Fibroblast of lung (primary cell): ENCODE data around the gene ATP9B. TPM values are rescaled to one million over a fixed set of nuclear protein-coding genes. Genes with fewer than 3 reads are reported as not detected.
A peak's percentile ranks its signal among the peaks of the same experiment; 100 is the strongest.

Experiments
- DNase-seq, 2 donors: peaks; one replicate each; pipeline versions ENCODE4 v3.0.0 to v3.0.0-alpha.2; 2010; ENCODE audit warnings: low read depth in 2 of 2
- H2AFZ ChIP-seq: 2 replicates; pipeline ENCODE4 v1.5.1; 2012; ENCODE audit warnings: low read length, control low read depth, inconsistent platforms
- H3K27ac ChIP-seq: 2 replicates; pipeline ENCODE4 v1.5.1; 2011; ENCODE audit warnings: low read length, control low read depth; ENCODE audit not compliant: insufficient read depth
- H3K27me3 ChIP-seq: 2 replicates; pipeline ENCODE4 v1.5.1; 2011; ENCODE audit warnings: mild to moderate bottlenecking, low read length; ENCODE audit not compliant: control insufficient read depth, insufficient read depth
- H3K36me3 ChIP-seq: 2 replicates; pipeline ENCODE4 v1.5.1; 2011; ENCODE audit warnings: low read length; ENCODE audit not compliant: control insufficient read depth, insufficient read depth
- H3K4me1 ChIP-seq: 2 replicates; pipeline ENCODE4 v1.5.1; 2011; ENCODE audit warnings: low read length; ENCODE audit not compliant: control insufficient read depth, insufficient read depth; ENCODE audit errors: extremely low read depth
- H3K4me2 ChIP-seq: 2 replicates; pipeline ENCODE4 v1.5.1; 2011; ENCODE audit warnings: low read length, control low read depth; ENCODE audit not compliant: insufficient read depth; ENCODE audit errors: extremely low read depth
- H3K4me3 ChIP-seq, 4 experiments: fragments of 200-600 bp in 1 of 4; sonication (generic) in 1 of 4; replicated peaks in 1 of 4; 2 replicates each; pipeline ENCODE4 v1.5.1; 2011 to 2016; ENCODE audit warnings: low read length in 4 of 4, low read depth in 3 of 4, mild to moderate bottlenecking in 3 of 4, control low read depth in 2 of 4, inconsistent platforms in 1 of 4, mixed read lengths in 1 of 4; ENCODE audit not compliant: insufficient read depth in 1 of 4; ENCODE audit errors: control extremely low read depth in 1 of 4
- H3K79me2 ChIP-seq: 2 replicates; pipeline ENCODE4 v1.5.1; 2012; ENCODE audit warnings: mild to moderate bottlenecking, low read length, inconsistent platforms; ENCODE audit not compliant: control insufficient read depth, insufficient read depth
- H3K9ac ChIP-seq: 2 replicates; pipeline ENCODE4 v1.5.1; 2011; ENCODE audit warnings: mild to moderate bottlenecking, low read length, control low read depth; ENCODE audit not compliant: insufficient read depth
- H3K9me3 ChIP-seq: 2 replicates; pipeline ENCODE4 v1.5.1; 2012; ENCODE audit warnings: low read depth, low read length; ENCODE audit not compliant: control insufficient read depth, insufficient read depth
- H4K20me1 ChIP-seq: 2 replicates; pipeline ENCODE4 v1.5.1; 2011; ENCODE audit warnings: low read length; ENCODE audit not compliant: control insufficient read depth, insufficient read depth; ENCODE audit errors: extremely low read depth
- EZH2 ChIP-seq: IDR thresholded peaks from 2 replicates; pipeline ENCODE4 v1.5.1; 2012; ENCODE audit warnings: low read length, control low read depth, mild to moderate bottlenecking; ENCODE audit errors: missing control alignments
- polyA plus RNA-seq, 2 donors: library from polyadenylated mRNA; depleted of rRNA in 1 of 2; stranded (reverse) in 1 of 2; unstranded in 1 of 2; fragments of >200 nt; gene quantifications; 2 replicates each; pipeline ENCODE4 v1.2.1, GENCODE V29; 2011 to 2012; ENCODE audit warnings: missing spikeins in 1 of 2
- total RNA-seq: library from RNA; depleted of rRNA; stranded (reverse); fragments of >200 nt; gene quantifications from 2 replicates; pipeline ENCODE4 v1.2.1, GENCODE V29; 2014
- TF ChIP-seq, protein P1 (sequence below), 2 donors: IDR thresholded peaks in 1 of 2; conservative IDR thresholded peaks in 1 of 2; 1 replicate in 1 of 2; 2 replicates in 1 of 2; pipeline ENCODE4 v1.5.1; 2011 to 2012; ENCODE audit warnings: low read length in 2 of 2, control low read depth in 1 of 2, inconsistent platforms in 1 of 2, low read depth in 1 of 2, mild to moderate bottlenecking in 1 of 2

The ATP9B gene
- total and polyA plus RNA-seq, 2 donors (not counting 1 experiment from before 2014, with no cell fraction given), result 11.2 to 27.7 TPM

DNA sequence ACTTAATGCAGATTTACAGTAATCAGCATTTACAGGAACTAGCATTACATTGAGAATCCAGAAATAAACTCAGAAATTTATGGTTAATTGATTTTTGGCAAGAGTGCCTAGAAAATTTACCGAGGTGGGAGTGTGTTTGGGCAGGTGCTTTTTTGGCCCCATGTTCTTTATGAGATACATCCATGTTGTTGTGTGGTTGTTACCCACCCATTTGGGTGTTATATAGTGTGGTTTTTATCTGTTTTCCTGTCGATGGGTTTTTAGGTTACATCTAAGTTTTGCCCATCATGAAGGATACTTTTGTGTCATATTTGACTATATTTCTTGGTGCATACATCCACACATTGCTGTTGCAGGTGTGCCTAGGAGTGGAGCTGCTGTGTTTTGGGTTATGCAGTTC lies 82.0 kb downstream of the ATP9B start:
- no peak overlapping the region for H3K27ac ChIP-seq
- H3K9me3 ChIP-seq, result no peaks in the 10 kb centered on the region
- no peak overlapping the region for H3K9ac ChIP-seq
- no peaks in the 10 kb centered on the region for H3K36me3 ChIP-seq
- no peak overlapping the region for H2AFZ ChIP-seq
- H3K27me3 ChIP-seq, result no peaks in the 10 kb centered on the region
- no peaks in the 10 kb centered on the region for H3K4me1 ChIP-seq
- no peak for DNase-seq
- H4K20me1 ChIP-seq, result no peaks in the 10 kb centered on the region
- no peak for TF ChIP-seq EZH2
- TF ChIP-seq, protein P1, sequence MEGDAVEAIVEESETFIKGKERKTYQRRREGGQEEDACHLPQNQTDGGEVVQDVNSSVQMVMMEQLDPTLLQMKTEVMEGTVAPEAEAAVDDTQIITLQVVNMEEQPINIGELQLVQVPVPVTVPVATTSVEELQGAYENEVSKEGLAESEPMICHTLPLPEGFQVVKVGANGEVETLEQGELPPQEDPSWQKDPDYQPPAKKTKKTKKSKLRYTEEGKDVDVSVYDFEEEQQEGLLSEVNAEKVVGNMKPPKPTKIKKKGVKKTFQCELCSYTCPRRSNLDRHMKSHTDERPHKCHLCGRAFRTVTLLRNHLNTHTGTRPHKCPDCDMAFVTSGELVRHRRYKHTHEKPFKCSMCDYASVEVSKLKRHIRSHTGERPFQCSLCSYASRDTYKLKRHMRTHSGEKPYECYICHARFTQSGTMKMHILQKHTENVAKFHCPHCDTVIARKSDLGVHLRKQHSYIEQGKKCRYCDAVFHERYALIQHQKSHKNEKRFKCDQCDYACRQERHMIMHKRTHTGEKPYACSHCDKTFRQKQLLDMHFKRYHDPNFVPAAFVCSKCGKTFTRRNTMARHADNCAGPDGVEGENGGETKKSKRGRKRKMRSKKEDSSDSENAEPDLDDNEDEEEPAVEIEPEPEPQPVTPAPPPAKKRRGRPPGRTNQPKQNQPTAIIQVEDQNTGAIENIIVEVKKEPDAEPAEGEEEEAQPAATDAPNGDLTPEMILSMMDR (conservative IDR thresholded peaks at IDR 0.05 in 1 of 2, IDR thresholded peaks at IDR 0.05 in 1 of 2; ENCODE audit: low read depth in 1 of 2, low read length in 2 of 2), result no peak
- no peak overlapping the region for H3K4me2 ChIP-seq
- no peaks in the 10 kb centered on the region for H3K79me2 ChIP-seq
- H3K4me3 ChIP-seq, result no peak overlapping the region

- Histone ChIP-seq H3K79me2 (no peaks in the 10 kb centered on the region), H3K36me3 (no peaks in the 10 kb centered on the region), H2AFZ (no peak overlapping the region), H4K20me1 (no peaks in the 10 kb centered on the region), H3K9me3 (no peaks in the 10 kb centered on the region), H3K4me3 (no peak overlapping the region), H3K4me2 (no peak overlapping the region), H3K4me1 (no peaks in the 10 kb centered on the region), H3K27ac (no peak overlapping the region), H3K9ac (no peak overlapping the region), H3K27me3 (no peaks in the 10 kb centered on the region)
- TF ChIP-seq, protein P1 (conservative IDR thresholded peaks at IDR 0.05 in 1 of 2, IDR thresholded peaks at IDR 0.05 in 1 of 2; ENCODE audit: low read depth in 1 of 2, low read length in 2 of 2), result no peak
- no peak for TF ChIP-seq EZH2
- no peak for DNase-seq
Measured at GRCh38 chr18:79156327-79156726, 87.1 kb downstream of the ATP9B start.

GRCh38 chr18:79164706-79165105 lies 95.5 kb downstream of the ATP9B start:
- Histone ChIP-seq H3K79me2 (no peaks in the 10 kb centered on the region), H3K27ac (no peak overlapping the region), H3K27me3 (no peaks in the 10 kb centered on the region), H3K36me3 (no peaks in the 10 kb centered on the region), H3K9ac (no peak overlapping the region), H3K4me1 (no peaks in the 10 kb centered on the region), H3K4me3 (no peak overlapping the region), H3K9me3 (no peaks in the 10 kb centered on the region), H2AFZ (no peak overlapping the region), H3K4me2 (no peak overlapping the region), H4K20me1 (no peaks in the 10 kb centered on the region)
- DNase-seq, result peak in 1 of 2 donors; percentile 27
- TF ChIP-seq, protein P1 (conservative IDR thresholded peaks at IDR 0.05 in 1 of 2, IDR thresholded peaks at IDR 0.05 in 1 of 2; ENCODE audit: low read depth in 1 of 2, low read length in 2 of 2), result no peak
- TF ChIP-seq EZH2, result no peak
